HG02870 (cell line): ENCODE measurements around the gene CATSPER1.
"Not testable (repeated sequence)": the region's sequence is repeated elsewhere in the genome, so short reads cannot be mapped to it uniquely, and the experiment has no call there.

Experiments used
- ATAC-seq: cut with Tn5 transposase; IDR thresholded peaks from one replicate; pipeline ENCODE4 v1.9.1; 2021; ENCODE audit warnings: mild to moderate bottlenecking, moderate library complexity; ENCODE audit not compliant: unreplicated experiment

CATSPER1 gene

DNA sequence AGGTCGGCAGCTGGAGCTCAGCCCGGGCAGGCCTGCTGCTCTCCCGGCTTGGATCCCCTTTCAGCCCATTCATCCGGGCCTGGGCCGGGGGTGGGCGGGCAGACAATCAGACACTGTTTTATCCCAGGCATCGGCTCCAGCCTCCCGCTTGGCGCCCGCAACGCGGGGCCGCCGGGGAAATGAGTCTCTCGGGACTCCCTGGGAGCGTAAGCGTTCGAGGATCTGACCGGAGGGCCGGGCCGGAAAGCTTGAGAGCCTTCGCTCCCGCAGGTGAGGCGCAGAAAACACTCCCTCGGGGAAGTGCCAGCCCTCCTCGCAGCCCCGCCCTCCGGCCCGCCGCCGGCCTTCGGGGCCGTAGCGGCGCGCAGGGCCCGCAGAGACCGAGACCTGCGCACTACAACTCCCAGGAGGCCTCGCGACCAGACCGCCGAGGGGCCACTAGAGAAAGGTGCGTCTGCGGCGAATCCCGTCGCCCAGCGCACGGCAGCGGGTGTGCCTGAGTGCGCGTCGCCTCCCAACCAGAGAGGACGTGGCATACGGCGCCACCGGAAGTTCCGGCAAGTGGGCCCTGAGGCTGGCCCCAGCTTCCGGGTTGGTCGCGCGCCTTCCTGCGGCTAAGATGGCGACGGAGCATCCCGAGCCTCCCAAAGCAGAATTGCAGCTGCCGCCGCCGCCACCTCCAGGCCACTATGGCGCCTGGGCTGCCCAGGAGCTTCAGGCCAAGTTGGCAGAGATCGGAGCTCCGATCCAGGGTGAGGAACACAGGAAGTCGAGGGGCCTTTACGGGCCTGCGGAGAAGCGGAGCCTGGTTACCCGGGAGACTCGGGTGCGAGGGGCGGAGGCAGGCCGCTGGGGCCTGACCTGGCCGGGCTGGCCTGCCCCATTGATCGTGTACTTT lies 25.7 kb upstream of the CATSPER1 start, which contains the start of gene SF3B2:
SF3B2 (plus strand) TSS at position 599 of the 898 bp plus-strand sequence; CDS start at position 620, 21 bp downstream.
- ATAC-seq, result peak; percentile 95

DNA sequence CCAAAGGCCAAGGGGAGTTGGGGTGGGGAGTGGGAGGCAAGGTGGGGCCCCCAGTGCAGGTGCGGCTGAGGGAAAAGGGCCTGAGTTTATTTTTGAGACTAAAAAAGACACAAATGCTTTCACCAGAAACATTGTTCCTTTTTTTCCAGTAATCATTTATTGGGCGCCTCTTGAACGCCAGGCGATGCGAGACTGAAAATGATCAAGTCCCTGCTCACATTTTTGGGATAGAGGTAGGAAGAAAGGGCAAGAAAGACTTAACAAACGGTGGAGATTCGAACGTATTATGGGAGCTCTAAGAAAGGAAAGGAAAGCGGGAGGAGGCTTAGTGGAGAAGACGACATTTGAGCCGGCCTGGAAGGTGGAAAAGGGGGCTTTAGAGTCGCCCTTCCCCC lies 25.1 kb upstream of the CATSPER1 start:
- ATAC-seq, result no peak

DNA sequence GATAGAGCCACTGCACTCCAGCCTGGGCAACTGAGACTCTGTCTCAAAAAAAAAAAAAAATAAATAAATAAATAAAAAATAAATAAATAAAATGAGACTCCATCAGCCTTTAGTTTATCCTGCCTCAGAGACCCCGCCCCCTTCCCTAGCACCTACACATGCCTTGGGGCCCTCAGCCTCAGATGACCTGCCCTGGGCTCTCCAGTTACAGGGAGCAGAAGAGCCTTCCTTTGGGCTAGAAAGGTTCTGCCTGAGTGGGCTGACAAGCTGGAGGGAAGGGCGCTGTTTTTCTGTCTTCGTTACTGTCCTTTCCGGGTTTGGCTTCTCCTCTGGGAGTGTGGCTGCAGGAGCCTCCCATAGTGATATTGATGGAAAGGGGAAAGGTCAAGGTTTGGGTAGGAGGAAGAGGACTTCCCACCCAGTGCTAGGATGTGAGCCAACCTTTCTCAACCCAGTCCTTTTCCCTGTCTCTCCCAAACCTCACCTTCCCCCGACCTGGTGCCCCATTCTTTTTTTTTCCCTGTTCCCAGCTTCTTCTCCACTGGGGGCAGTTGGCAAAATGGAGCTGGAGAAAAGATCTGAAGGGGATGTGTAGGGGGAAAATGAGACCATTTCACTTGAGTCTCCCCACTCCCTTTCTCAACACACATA lies 24.4 kb upstream of the CATSPER1 start:
- ATAC-seq, result no peak

GRCh38 chr11:66048547-66049323 lies 22.5 kb upstream of the CATSPER1 start, which contains the start of gene GAL3ST3:
Gene GAL3ST3 (minus strand): TSS chr11:66049161. CDS start chr11:66045415, 3,746 bp downstream.
- ATAC-seq, result no peak

GRCh38 chr11:66047541-66048365 lies 21.5 kb upstream of the CATSPER1 start:
- ATAC-seq, result no peak

GRCh38 chr11:66046901-66047300 lies 20.6 kb upstream of the CATSPER1 start:
- ATAC-seq, result no peak

- ATAC-seq, result no peak
Measured at GRCh38 chr11:66045177-66045639, 18.9 kb upstream of the CATSPER1 start.

DNA sequence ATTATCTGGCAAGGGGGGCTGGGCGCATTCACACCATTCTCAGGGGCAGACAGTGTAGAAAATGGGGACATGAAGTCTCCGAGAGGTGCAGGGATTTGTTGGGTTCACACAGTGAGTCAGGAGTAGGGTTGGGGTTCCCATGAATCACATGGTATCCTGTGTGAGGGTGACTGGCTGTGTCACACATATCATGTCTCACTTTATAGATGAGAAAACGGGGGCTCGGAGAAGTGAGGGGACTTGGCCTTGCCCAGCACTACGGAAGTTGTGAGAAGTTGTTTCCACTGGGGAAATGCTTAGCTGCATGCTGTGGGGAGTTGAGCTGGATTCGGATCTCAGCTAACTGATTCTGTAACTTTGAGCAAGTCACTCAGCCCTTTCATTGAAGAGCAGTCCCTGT lies 18.5 kb upstream of the CATSPER1 start:
- no peak for ATAC-seq

DNA sequence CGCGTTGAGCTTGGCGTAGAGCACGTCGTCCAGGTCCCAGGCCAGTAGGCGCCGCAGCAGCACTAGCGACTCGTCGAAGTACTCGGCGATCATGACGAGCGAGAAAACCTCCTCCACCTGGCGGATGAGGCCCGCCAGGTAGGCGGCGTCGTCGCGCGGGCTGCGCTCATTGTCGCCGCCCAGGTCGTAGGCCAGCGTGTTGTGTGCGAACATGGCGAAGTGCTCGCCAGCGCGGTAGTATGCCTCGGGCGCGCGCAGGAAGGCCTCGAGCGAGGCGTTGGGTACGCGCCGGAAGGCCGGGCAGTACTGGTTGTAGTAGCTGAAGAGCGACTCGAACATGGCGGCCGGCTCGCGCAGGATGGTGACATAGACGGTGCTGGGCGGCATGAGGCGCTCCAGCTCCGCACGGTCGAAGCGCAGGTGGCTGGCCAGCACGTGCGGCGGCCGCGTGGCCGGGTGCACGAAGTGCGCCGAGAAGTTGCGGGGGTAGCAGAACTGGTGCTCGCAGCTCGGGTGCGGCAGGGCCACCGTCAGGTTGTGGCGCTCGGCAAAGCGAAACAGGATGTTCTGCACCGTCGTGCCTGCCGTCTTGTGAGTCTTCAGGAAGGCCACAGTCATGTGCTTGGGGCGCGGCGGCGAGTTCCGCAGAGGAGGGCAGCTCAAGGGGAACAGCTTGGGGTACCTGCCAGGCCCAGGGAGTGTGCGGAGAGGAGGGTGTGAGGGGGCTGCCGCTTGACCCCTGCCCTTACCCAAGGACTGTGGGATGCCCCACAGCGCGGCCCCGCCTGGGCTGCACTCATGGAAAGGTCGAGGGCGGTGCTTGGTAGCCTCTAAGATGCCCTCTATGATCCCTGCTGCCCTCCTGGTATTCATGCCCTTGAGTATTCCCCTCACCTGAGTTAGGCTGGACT lies 17.0 kb upstream of the CATSPER1 start:
- no peak for ATAC-seq

DNA sequence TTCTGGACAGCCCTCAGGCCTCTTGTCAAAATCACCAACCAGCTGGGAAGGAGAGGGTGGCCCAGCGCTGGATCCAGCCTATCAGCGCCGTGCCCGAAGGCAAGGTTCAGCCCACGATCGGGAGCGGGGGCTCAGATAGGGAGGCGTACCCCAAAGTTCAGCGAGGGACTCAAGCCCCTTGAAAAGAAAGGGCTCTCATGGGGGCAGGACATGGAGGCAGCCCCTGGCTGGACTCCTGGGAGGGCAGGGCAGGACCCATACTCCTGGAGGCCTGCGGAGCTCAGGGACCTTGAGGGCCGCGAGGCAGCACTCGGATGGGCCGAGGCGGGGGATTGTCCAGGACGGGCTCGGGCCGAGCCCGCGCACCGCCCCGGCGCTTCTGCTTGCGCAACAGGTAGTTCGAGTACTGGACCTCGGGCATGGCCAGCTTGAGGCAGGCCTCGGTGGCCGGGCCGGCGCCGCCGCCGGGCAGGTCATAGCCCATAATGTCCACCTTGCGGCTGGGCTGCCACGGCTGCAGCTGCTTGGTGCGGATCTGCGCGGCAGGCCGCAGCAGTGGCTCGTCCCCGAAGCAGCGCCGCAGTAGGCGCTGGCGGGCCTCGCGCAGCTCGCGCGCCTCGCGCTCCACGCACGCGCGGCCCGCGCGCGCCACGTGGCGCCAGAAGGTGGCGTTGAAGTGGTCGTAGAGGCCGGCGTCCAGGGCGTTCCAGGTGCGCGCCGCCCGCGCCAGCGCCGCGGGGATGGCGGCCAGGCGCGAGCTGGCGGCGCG lies 16.1 kb upstream of the CATSPER1 start:
- ATAC-seq, result no peak

DNA sequence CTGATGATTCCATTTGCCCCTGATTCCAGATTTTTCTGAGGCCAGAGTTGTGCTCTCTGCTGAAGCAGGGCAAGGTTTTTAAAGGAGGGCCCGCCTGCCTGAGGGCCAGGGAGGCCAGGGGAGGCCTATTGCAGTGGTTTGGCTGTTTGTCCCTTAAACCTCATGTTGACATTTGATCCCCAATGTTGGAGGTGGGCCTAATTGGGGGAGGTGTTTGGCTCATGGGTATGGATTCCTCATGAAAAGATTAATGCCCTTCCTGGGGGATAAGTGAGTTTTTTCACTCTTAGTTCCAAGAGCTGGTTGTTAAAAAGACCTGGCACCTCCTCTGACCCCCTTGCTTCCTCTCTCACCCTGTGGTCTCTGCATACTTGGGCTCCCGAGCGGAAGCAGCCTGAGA lies 13.5 kb upstream of the CATSPER1 start:
- no peak for ATAC-seq

- ATAC-seq, result no peak
Measured at GRCh38 chr11:66037327-66037726, 11.0 kb upstream of the CATSPER1 start.

- ATAC-seq, result no peak
Measured at GRCh38 chr11:66036334-66036710, 10.0 kb upstream of the CATSPER1 start.

- ATAC-seq, result no peak
Measured at GRCh38 chr11:66035653-66036333, 9.5 kb upstream of the CATSPER1 start.

- no peak for ATAC-seq
Measured at GRCh38 chr11:66032957-66033735, 6.9 kb upstream of the CATSPER1 start.

DNA sequence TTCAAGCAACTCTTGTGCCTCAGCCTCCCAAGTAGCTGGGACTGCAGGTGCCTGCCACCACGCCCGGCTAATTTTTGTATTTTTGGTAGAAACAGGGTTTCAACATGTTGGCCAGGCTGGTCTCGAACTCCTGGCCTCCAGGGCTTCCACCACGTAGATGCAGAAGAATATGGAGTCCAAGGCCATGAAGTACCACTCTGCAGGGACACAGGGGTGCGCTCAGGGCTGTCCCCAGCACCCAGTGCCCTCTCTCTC lies 3.2 kb downstream of the CATSPER1 start:
- not testable (repeated sequence) for ATAC-seq

- ATAC-seq, result no peak
Measured at GRCh38 chr11:66022401-66023185, 3.7 kb downstream of the CATSPER1 start.
